Suprapubic skin (tissue), 4 donors: ENCODE measurements around the gene CLDN2. TPM values are rescaled to one million over a fixed set of nuclear protein-coding genes. Genes with fewer than 3 reads are reported as not detected.

Experiments
- DNase-seq, 2 donors: peaks; one replicate each; pipeline ENCODE4 v3.0.0-alpha.2; 2019; ENCODE audit warnings: low spot score in 2 of 2
- H3K27ac ChIP-seq: fragments of 200-600 bp; sonication (generic); one replicate; pipeline ENCODE4 v1.5.1; 2019
- H3K27me3 ChIP-seq: fragments of 200-600 bp; sonication (generic); one replicate; pipeline ENCODE4 v1.5.1; 2019
- H3K36me3 ChIP-seq: fragments of 200-600 bp; sonication (generic); one replicate; pipeline ENCODE4 v1.5.1; 2019
- H3K4me1 ChIP-seq: fragments of 200-600 bp; sonication (generic); one replicate; pipeline ENCODE4 v1.5.1; 2019
- H3K4me3 ChIP-seq: fragments of 200-600 bp; sonication (generic); one replicate; pipeline ENCODE4 v1.5.1; 2019; ENCODE audit warnings: mild to moderate bottlenecking
- H3K9me3 ChIP-seq: fragments of 200-600 bp; sonication (generic); one replicate; pipeline ENCODE4 v1.5.1; 2019
- CTCF ChIP-seq, 2 donors: fragments of 200-600 bp in 1 of 2; fragments of 450-650 bp in 1 of 2; sonication (generic) in 1 of 2; IDR thresholded peaks; one replicate each; pipeline ENCODE4 v1.5.1; 2016 to 2019; ENCODE audit warnings: antibody characterized with exemption in 2 of 2, mild to moderate bottlenecking in 1 of 2, moderate library complexity in 1 of 2
- EP300 ChIP-seq: sonication (generic); formaldehyde crosslinking; IDR thresholded peaks from one replicate; pipeline ENCODE4 v1.6.1; 2017; ENCODE audit warnings: antibody characterized with exemption
- POLR2A ChIP-seq, 2 donors: fragments of 450-650 bp; IDR thresholded peaks; one replicate each; pipeline ENCODE4 v1.6.1; 2017; ENCODE audit warnings: antibody characterized with exemption in 2 of 2, mild to moderate bottlenecking in 2 of 2, moderate library complexity in 2 of 2
- POLR2AphosphoS5 ChIP-seq, 3 donors: sonication (generic); formaldehyde crosslinking; IDR thresholded peaks; one replicate each; pipeline ENCODE4 v1.6.1; 2017; ENCODE audit warnings: antibody characterized with exemption in 3 of 3
- WGBS: methylation state at CpG from one replicate; pipeline ENCODE4 v1.1.5; 2018; 5-methylcytosine and 5-hydroxymethylcytosine counted together
- total RNA-seq, 4 donors: library from RNA; depleted of rRNA; stranded (reverse); fragments of >200 nt; gene quantifications; one replicate each; pipeline ENCODE4 v1.1.0, GENCODE V29; 2016

Gene CLDN2
- total RNA-seq, 4 donors from 2014 or later: 0.17 to 0.53 (median 0.23) TPM; not detected in 1

DNA sequence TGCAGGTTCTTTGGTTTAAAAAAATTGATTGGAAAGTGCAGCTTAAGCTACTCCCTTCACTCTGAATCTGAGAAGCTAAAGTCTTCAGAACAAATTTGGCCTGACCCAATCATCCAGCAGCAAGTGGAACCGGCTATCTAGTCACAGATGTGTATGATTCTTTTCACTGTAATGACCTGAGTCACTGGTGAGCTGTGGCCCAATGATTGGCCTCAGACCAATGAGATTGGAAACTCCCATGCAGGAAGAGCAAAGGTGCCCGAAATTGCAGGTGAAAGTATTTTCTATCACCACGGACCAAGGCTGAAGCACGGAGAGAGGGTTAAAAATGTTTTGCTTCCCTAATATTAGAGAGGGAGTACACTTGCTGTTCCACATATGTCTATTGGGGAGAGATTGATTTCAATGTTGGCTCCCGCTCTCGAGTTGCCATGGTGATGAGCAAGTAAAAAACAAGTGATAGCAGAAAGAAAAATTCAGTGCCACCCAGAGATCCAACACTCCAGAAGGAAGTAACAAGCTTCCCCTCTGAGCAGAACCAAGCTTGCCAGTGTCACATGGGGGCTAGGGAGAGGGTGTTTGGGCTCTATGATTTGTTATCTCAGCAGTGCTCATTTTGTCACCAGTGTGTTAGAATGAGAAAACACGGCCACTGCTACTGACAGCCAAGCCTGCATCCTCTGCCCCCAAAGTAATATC lies 28.3 kb upstream of the CLDN2 start:
- H3K27ac ChIP-seq: no peak overlapping the region
- TF ChIP-seq POLR2A (IDR thresholded peaks at IDR 0.05) (no peak), CTCF (IDR thresholded peaks at IDR 0.05) (no peak), POLR2AphosphoS5 (IDR thresholded peaks at IDR 0.05) (no peak), EP300 (no peak)
- H3K36me3 ChIP-seq: no peaks in the 10 kb centered on the region
- H3K4me1 ChIP-seq: no peaks in the 10 kb centered on the region
- no peak overlapping the region for H3K4me3 ChIP-seq
- WGBS: 44% methylated on average over 7 of the region's 7 CpGs
- no peaks in the 10 kb centered on the region for H3K9me3 ChIP-seq
- DNase-seq: no peak
- no peaks in the 10 kb centered on the region for H3K27me3 ChIP-seq

GRCh38 chrX:106894392-106894909 lies 25.8 kb upstream of the CLDN2 start:
- 22% methylated on average over 6 of the region's 6 CpGs for WGBS
- TF ChIP-seq EP300 (no peak), CTCF (IDR thresholded peaks at IDR 0.05) (peak; percentile 49 to 63)
- Histone ChIP-seq H3K4me3 (no peak overlapping the region), H3K36me3 (no peaks in the 10 kb centered on the region), H3K27ac (no peak overlapping the region), H3K27me3 (no peaks in the 10 kb centered on the region), H3K9me3 (no peaks in the 10 kb centered on the region), H3K4me1 (no peaks in the 10 kb centered on the region)
- DNase-seq: no peak

- no peak for DNase-seq
- Histone ChIP-seq H3K4me1 (no peaks in the 10 kb centered on the region), H3K36me3 (no peaks in the 10 kb centered on the region), H3K27ac (no peak overlapping the region), H3K4me3 (no peak overlapping the region), H3K9me3 (no peaks in the 10 kb centered on the region), H3K27me3 (no peaks in the 10 kb centered on the region)
- no peak for TF ChIP-seq CTCF (IDR thresholded peaks at IDR 0.05)
- TF ChIP-seq EP300: no peak
- no peak for TF ChIP-seq POLR2AphosphoS5 (IDR thresholded peaks at IDR 0.05)
- no peak for TF ChIP-seq POLR2A (IDR thresholded peaks at IDR 0.05)
- 36% methylated on average over 3 of the region's 3 CpGs for WGBS
Measured at GRCh38 chrX:106894978-106895452, 25.2 kb upstream of the CLDN2 start.

GRCh38 chrX:106897259-106897658 lies 22.9 kb upstream of the CLDN2 start:
- no peak for TF ChIP-seq POLR2A (IDR thresholded peaks at IDR 0.05)
- no peak for TF ChIP-seq POLR2AphosphoS5 (IDR thresholded peaks at IDR 0.05)
- no peak for TF ChIP-seq CTCF (IDR thresholded peaks at IDR 0.05)
- TF ChIP-seq EP300: no peak
- Histone ChIP-seq H3K36me3 (no peaks in the 10 kb centered on the region), H3K27ac (no peak overlapping the region), H3K4me3 (no peak overlapping the region), H3K9me3 (no peaks in the 10 kb centered on the region), H3K4me1 (no peaks in the 10 kb centered on the region), H3K27me3 (no peaks in the 10 kb centered on the region)
- DNase-seq: no peak
- 71% methylated on average over 6 of the region's 6 CpGs for WGBS

DNA sequence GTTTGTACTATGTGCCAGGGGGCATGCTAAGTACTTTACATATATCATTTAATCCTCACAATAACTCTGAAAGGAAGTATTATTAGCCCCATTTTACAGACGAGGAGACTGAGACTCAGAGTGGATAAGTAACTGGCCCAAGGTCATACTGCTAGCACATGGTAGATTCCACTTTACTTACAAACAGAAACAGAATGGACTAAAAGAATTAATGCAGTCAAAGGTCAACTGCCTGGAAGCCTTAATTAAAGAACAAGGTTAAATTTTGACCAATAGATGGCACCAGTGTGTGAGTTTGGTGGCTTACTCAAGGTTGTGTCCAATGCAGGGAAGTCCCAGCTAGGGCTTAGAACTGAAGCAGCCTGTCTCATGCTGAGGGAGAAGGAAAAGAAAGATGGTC lies 21.7 kb upstream of the CLDN2 start:
- no peak for DNase-seq
- WGBS: 28% methylated on average over 1 of the region's 1 CpG
- no peak for TF ChIP-seq EP300
- no peak for TF ChIP-seq CTCF (IDR thresholded peaks at IDR 0.05)
- no peak for TF ChIP-seq POLR2A (IDR thresholded peaks at IDR 0.05)
- TF ChIP-seq POLR2AphosphoS5 (IDR thresholded peaks at IDR 0.05): no peak

More for the DNA sequence above, 21.7 kb upstream of the CLDN2 start:
- Histone ChIP-seq H3K4me1 (no peaks in the 10 kb centered on the region), H3K27ac (no peak overlapping the region), H3K9me3 (no peaks in the 10 kb centered on the region), H3K4me3 (no peak overlapping the region), H3K36me3 (no peaks in the 10 kb centered on the region), H3K27me3 (no peaks in the 10 kb centered on the region)
